MG63 (cell line): ENCODE data around the gene ABHD1. TPM values are rescaled to one million over a fixed set of nuclear protein-coding genes. Genes with fewer than 3 reads are reported as not detected.
"Not testable (repeated sequence)": the region's sequence is repeated elsewhere in the genome, so short reads cannot be mapped to it uniquely, and the experiment has no call there.

ENCODE experiments used
- DNase-seq: peaks from one replicate; pipeline ENCODE4 v3.0.0-alpha.2; 2020
- H3K27me3 ChIP-seq: fragments of 250-450 bp; sonication (Bioruptor Pico); 2 replicates; pipeline ENCODE4 v1.5.1; 2020; ENCODE audit warnings: mild to moderate bottlenecking, moderate library complexity
- H3K36me3 ChIP-seq: fragments of 250-450 bp; sonication (Bioruptor Pico); 2 replicates; pipeline ENCODE4 v1.5.1; 2020; ENCODE audit warnings: mild to moderate bottlenecking, moderate library complexity
- H3K4me3 ChIP-seq: fragments of 250-450 bp; sonication (Bioruptor Pico); 2 replicates; pipeline ENCODE4 v1.5.1; 2020; ENCODE audit warnings: mild to moderate bottlenecking, moderate library complexity
- H3K9me3 ChIP-seq: fragments of 250-450 bp; sonication (Bioruptor Pico); 2 replicates; pipeline ENCODE4 v1.5.1; 2020; ENCODE audit warnings: mild to moderate bottlenecking, moderate library complexity
- total RNA-seq: library from RNA; depleted of rRNA; stranded (reverse); fragments of >200 nt; shearing (Covaris generic); gene quantifications from 2 replicates; pipeline ENCODE4 v1.2.3, GENCODE V29; 2014; ENCODE audit warnings: low replicate concordance

ABHD1 gene
- total RNA-seq, 1 experiment from 2014 or later: not detected

DNA sequence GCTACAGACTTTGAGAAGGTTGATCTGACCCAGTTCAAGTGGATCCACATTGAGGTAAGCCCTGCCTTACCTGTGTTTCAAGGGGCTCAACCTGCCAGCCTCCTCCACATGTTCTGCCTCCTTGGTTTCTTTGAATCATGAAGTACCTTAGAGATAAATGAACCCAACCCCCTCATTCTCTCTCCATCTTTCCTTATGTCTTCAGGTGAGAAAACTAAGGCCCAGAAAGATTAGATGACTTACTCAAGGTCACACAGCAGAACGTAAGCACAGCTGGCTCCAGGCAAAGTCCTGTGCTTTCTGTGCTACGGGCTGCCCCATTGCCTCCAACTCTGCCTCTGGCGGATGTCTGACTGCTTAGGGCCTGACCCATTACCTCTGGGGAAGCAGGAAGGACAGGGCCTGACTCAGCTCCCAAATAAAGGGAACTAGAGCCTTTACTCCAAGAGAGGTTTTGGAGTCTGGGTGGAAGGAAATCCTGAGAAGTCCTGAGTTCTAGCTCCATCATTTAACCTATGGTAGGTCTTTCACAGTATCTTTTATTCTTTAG, 26.8 kb upstream of the ABHD1 start:
- Histone ChIP-seq H3K9me3 (no peaks in the 10 kb centered on the region), H3K36me3 (no peaks in the 10 kb centered on the region), H3K27me3 (no peaks in the 10 kb centered on the region), H3K4me3 (no peak overlapping the region)
- DNase-seq: no peak

DNA sequence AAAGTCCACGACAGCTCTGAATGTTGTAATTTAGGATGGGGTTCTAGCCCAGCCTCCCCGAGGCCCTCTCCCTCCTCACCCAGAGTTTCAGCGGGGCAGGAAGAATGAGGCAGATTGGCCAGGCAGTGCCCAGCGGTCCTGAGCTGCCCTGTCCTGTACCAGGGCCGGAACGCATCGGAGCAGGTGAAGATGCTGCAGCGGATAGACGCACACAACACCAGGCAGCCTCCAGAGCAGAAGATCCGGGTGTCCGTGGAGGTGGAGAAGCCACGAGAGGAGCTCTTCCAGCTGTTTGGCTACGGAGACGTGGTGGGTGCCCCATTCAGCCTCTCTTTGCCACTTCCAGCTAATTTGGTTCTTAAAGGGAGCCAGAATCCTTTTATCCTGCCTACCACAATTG, 26.3 kb upstream of the ABHD1 start:
- Histone ChIP-seq H3K27me3 (no peaks in the 10 kb centered on the region), H3K36me3 (no peaks in the 10 kb centered on the region), H3K9me3 (no peaks in the 10 kb centered on the region), H3K4me3 (no peak overlapping the region)
- no peak for DNase-seq

DNA sequence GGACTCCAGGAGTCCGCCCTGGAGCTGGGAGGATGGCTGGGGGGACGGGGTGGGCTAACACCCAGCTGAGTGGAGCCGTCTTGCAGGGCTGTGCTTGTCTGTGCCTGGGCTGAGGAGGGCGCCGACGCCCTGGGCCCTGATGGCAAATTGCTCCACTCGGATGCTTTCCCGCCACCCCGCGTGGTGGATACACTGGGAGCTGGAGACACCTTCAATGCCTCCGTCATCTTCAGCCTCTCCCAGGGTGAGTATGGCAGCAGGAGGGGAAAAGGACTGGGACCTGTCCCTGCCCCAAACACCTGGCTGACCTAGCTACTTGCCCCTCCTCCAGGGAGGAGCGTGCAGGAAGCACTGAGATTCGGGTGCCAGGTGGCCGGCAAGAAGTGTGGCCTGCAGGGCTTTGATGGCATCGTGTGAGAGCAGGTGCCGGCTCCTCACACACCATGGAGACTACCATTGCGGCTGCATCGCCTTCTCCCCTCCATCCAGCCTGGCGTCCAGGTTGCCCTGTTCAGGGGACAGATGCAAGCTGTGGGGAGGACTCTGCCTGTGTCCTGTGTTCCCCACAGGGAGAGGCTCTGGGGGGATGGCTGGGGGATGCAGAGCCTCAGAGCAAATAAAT, 24.2 kb upstream of the ABHD1 start:
- no peak for DNase-seq
- no peaks in the 10 kb centered on the region for H3K9me3 ChIP-seq
- H3K4me3 ChIP-seq: no peak overlapping the region
- no peaks in the 10 kb centered on the region for H3K27me3 ChIP-seq
- H3K36me3 ChIP-seq: no peaks in the 10 kb centered on the region

DNA sequence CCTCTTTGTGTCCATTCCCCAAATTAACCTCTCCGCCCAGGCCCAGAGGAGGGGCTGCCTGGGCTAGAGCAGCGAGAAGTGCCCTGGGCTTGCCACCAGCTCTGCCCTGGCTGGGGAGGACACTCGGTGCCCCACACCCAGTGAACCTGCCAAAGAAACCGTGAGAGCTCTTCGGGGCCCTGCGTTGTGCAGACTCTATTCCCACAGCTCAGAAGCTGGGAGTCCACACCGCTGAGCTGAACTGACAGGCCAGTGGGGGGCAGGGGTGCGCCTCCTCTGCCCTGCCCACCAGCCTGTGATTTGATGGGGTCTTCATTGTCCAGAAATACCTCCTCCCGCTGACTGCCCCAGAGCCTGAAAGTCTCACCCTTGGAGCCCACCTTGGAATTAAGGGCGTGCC, 23.6 kb upstream of the ABHD1 start:
- no peak for DNase-seq
- H3K9me3 ChIP-seq: no peaks in the 10 kb centered on the region
- no peak overlapping the region for H3K4me3 ChIP-seq
- no peaks in the 10 kb centered on the region for H3K27me3 ChIP-seq
- H3K36me3 ChIP-seq: no peaks in the 10 kb centered on the region

DNA sequence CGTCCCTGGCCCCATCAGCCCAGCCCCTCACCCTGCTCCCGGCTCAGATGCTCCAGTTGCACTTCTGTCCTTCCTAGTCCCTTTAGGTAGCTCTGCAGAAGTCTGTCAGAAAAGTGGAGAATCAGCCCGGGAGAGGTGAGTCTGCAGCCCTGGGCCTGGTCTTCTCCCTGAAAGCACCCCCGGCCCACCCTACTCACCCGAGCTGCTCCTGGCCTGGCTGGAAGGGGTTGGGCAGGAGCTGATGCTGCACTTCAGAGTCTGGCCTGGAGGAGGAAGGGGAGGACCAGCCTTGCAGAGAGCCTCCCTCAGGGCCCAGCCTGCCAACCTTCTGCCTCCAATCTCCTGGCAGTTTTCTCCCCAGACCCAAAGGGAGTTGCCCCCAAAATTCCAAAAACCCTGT, 21.3 kb upstream of the ABHD1 start:
- H3K4me3 ChIP-seq: no peak overlapping the region
- H3K27me3 ChIP-seq: no peaks in the 10 kb centered on the region
- H3K36me3 ChIP-seq: no peaks in the 10 kb centered on the region
- no peaks in the 10 kb centered on the region for H3K9me3 ChIP-seq
- DNase-seq: no peak

DNA sequence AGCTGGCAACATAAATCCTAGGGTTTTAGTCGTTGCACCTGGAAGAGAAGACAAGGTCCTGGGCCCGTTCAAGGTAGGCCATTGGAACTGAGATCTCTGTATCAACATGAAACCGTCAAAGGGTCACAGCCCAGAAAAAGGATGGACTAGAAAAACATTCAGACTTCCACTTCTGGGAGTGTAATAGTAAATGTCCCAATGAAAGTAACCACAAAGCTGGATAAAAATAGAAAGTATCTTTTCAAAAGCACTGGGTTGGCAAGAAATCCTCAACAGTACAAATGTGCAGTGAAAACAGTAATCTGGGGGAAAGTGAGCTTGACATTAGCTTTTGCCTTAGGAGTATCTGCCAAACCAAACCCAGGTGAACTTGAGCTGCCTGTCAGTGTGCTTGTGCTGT, 17.6 kb upstream of the ABHD1 start:
- Histone ChIP-seq H3K9me3 (no peaks in the 10 kb centered on the region), H3K4me3 (no peak overlapping the region), H3K27me3 (no peaks in the 10 kb centered on the region), H3K36me3 (no peaks in the 10 kb centered on the region)
- no peak for DNase-seq

DNA sequence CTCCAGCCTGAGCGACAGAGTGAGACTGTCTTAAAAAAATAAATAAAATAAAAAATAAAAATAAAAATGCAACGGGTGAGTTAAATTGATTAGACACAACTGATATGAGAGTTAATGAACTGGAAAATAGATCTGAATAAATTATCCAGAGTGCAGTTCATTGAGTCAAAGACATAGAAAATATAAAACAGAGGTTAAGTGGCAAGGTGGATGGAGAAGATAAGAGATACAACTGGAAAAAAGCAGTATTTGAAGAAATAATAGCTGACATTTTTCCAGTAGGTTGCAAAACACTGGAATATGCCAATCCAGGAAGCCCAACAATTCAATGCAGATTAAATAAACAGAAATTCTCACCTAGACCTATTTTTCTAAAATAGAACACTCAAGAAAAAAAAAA, 15.4 kb upstream of the ABHD1 start:
- Histone ChIP-seq H3K9me3 (no peaks in the 10 kb centered on the region), H3K27me3 (no peaks in the 10 kb centered on the region), H3K36me3 (no peaks in the 10 kb centered on the region), H3K4me3 (no peak overlapping the region)
- no peak for DNase-seq

DNA sequence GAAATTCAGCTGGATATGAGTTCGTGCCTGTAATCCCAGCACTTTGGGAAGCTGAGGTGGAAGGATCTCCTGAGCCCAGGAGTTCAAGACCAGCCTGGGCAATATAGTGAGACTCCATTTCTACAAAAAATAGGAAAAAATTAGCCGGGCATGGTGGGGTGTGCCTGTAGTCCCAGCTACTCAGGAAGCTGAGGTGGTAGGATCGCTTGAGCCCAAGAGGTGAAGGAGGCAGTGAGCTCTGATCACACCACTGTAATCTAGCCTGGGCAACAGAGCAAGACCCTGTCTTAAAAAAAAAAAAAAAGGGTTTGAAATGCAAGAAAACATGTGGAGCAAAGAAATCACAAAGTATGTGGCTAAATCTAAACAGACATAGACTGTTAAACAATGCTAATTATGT, 14.5 kb upstream of the ABHD1 start:
- DNase-seq: no peak
- no peak overlapping the region for H3K4me3 ChIP-seq
- no peaks in the 10 kb centered on the region for H3K36me3 ChIP-seq
- H3K9me3 ChIP-seq: no peaks in the 10 kb centered on the region
- H3K27me3 ChIP-seq: no peaks in the 10 kb centered on the region

DNA sequence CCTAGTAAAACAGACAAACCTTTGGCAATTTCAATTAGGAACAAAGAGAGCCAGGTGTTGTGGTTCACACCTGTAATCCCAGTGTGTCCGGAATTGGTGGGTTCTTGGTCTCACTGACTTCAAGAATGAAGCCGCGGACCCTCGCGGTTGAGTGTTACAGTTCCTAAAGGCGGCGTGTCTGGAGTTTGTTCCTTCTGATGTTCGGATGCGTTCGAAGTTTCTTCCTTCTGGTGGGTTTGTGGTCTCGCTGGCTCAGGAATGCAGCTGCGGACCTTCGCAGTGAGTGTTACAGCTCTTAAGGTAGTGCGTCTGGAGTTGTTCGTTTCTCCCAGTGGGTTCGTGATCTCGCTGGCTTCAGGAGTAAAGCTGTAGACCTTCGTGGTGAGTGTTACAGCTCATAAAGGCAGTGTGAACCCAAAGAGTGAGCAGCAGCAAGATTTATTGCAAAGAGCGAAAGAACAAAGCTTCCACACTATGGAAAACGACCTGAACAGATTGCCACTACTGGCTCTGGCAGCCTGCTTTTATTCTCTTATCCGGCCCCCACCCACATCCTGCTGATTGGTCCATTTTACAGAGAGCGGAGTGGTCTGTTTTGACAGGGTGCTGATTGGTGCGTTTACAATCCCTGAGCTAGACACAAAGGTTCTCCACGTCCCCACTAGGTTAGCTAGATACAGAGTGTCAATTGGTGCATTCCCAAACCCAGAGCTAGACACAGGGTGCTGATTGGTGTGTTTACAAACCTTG, 12.8 kb upstream of the ABHD1 start:
- not testable (repeated sequence) for DNase-seq, H3K36me3 ChIP-seq, H3K4me3 ChIP-seq, H3K27me3 ChIP-seq, H3K9me3 ChIP-seq

DNA sequence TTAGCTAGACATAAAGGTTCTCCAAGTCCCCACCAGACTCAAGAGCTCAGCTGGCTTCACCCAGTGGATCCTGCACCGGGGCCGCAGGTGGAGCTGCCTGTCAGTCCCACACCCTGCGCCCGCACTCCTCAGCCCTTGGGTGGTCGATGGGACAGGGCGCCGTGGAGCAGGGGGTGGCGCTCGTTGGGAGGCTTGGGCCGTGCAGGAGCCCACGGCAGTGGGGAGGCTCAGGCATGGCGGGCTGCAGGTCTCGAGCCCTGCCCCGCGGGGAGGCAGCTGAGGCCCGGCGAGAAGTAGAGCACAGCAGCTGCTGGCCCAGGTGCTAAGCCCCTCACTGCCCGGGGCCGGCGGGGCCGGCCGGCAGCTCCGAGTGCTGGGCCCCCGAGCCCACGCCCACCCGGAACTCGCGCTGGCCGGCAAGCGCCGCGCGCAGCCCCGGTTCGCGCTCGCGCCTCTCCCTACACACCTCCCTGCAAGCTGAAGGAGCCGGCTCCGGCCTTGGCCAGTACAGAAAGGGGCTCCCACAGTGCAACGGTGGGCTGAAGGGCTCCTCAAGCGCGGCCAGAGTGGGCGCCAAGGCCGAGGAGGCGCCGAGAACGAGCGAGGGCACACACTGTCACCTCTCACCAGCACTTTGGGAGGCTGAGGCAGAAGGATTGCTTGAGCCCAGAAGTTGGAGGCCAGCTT, 12.1 kb upstream of the ABHD1 start:
- DNase-seq, H3K4me3 ChIP-seq, H3K36me3 ChIP-seq, H3K27me3 ChIP-seq, H3K9me3 ChIP-seq: not testable (repeated sequence)

DNA sequence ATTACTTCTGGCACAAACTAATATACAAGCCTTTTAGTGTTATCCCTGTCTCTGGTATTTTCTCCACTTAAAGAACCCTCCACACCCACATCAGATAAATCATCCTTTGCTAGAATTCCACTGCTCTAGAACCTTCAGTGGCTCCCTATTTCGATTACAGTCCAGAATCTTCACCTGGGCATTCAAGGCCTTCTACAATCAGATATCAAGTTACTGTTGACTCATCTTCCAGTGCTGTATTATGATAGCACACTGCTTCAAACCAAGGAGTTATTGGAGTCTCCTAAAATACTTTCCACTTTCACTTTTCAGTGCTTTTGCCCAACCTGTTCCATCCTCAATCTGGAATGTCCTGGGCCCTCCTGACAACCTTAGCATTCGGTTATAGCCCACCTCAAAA, 8.1 kb upstream of the ABHD1 start:
- DNase-seq: no peak
- H3K9me3 ChIP-seq: no peaks in the 10 kb centered on the region
- H3K27me3 ChIP-seq: no peaks in the 10 kb centered on the region
- H3K36me3 ChIP-seq: no peaks in the 10 kb centered on the region
- H3K4me3 ChIP-seq: no peak overlapping the region

DNA sequence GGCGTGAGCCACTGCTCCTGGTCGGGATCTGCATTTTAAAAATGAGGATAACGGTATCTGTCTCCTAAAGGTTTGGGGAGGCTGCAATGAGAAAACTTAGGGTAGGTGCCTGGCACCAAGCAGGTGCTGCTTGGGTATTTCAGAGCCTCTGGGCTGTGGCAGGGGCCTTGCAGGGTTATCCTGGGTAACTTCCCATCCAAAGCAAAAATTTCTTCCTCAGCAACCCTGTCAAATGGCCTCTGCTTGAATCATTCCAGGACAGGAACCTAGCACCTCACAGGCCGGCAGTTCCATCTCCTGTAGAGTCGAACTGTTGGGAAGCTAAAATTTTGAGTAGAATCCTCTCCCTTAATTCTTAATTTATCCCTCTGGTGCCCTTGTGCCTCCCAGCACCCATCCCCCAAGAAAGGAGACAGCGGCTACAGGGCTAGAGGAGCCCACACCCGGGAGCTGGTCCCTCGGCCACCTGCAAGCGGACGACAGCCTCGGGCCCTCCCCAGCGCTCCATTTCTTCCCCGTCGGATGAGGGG, 5.6 kb upstream of the ABHD1 start:
- H3K27me3 ChIP-seq: no peaks in the 10 kb centered on the region
- H3K36me3 ChIP-seq: no peaks in the 10 kb centered on the region
- DNase-seq: no peak
- H3K9me3 ChIP-seq: no peaks in the 10 kb centered on the region
- peak overlapping the region; percentile 56 for H3K4me3 ChIP-seq

DNA sequence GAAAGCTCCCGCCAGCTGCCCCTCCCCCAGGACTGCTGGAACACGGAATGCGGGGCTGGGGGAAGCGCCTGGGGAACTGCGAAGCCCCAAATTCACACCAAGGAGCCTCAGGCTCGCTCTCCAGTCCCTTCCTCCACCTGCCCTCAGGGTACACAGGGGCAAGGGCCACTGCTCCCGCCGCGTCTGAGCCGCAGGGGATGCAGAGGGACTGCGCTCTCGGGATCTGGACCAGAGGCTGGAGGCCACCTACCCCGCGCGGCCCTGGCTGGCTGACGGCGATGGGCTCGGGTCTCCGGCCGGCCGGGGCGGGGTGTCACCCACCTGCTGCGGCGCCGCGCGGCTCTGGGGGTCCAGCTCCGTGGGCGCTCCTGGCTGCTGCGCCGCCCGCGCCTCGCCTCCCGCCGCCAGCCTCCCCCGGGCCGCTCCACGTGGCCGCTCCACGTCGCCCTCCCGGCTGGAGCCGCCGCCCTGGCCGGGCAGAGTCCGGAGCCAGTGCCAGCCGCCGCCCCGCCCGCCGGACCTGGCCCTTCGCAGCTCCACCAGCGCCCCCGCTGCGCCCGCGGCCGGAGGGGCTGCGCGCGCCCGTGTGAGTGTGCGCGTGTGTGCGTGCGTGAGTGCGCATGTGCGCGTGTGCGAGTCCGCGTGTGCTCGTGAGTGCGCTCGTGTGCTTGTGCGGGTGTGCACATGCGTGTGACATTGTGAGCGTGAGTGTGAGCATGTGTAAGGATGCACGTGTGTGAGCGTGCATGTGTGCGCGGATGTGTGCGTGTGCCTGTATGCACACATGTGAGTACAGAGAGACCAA, 4.9 kb upstream of the ABHD1 start, which contains the start of gene CGREF1:
Gene CGREF1, minus strand, starts transcription at position 604 of the 805 bp plus-strand sequence. CDS start 14,762 bp downstream, outside the sequence.
- Histone ChIP-seq H3K27me3 (no peaks in the 10 kb centered on the region), H3K36me3 (no peaks in the 10 kb centered on the region), H3K4me3 (peak within 1 kb of the TSS; percentile 56), H3K9me3 (no peaks in the 10 kb centered on the region)
- peak; percentile 57 for DNase-seq

DNA sequence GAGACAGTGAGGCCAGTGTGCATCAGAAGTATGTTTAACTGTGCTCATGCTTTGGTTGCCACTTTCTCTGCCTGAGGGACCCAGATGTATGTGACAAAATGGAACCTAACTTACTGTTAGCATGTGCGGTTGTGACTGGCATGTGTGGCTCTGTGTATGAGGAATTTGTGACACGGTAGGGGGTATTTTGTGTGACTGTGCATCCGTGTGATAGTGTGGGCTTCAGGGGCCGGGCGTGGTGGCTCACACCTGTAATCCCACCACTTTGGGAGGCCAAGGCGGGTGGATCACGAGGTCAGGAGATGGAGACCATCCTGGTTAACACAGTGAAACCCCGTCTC, 4.3 kb upstream of the ABHD1 start:
- DNase-seq, H3K27me3 ChIP-seq: not testable (repeated sequence)

DNA sequence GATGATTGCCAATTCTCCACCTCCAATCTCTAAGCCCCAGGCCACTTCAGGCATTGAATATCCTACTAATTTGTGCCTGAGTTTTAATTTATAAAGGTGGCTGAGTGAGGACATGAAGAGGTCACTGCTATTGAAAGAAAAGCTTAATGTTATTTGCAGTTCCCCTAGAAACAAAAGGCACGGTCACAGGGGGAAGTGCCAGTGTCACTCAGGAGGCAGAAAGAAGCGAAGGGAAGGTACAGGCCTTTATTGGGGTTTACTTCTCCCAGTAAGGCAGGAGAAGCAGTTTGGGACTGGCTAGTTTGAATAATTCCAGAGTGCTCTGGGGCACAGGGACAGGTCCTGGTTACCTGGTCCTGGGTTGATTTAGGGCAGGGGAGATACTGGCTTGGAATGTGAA, 1.7 kb upstream of the ABHD1 start:
- no peaks in the 10 kb centered on the region for H3K9me3 ChIP-seq
- no peaks in the 10 kb centered on the region for H3K36me3 ChIP-seq
- no peaks in the 10 kb centered on the region for H3K27me3 ChIP-seq
- no peak overlapping the region for H3K4me3 ChIP-seq
- DNase-seq: no peak

More for the DNA sequence above, 4.3 kb upstream of the ABHD1 start:
- H3K36me3 ChIP-seq, H3K9me3 ChIP-seq: not testable (repeated sequence)
- peak overlapping the region; percentile 40 for H3K4me3 ChIP-seq

DNA sequence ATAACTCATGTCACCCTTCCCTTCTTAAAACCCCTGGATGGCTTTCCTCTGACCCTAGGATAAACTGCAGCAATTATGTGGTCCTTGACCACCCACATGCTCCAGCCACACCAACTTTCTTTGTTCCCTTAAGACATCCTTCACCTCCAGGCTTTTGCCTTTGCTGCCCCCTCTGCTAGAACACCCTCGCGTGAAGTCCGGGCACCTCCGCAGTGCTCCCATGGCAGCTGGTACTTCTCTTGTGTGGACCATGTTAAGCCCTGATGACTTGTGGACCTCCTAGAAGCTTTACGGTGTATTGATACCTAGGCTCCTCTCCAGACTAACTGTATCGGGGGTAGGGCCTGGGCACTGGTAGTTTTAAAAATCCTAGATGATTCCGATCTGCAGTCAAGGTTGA, 824 bp upstream of the ABHD1 start:
- H3K27me3 ChIP-seq: no peaks in the 10 kb centered on the region
- no peaks in the 10 kb centered on the region for H3K36me3 ChIP-seq
- H3K9me3 ChIP-seq: no peaks in the 10 kb centered on the region
- no peak for DNase-seq
- H3K4me3 ChIP-seq: no peak overlapping the region

DNA sequence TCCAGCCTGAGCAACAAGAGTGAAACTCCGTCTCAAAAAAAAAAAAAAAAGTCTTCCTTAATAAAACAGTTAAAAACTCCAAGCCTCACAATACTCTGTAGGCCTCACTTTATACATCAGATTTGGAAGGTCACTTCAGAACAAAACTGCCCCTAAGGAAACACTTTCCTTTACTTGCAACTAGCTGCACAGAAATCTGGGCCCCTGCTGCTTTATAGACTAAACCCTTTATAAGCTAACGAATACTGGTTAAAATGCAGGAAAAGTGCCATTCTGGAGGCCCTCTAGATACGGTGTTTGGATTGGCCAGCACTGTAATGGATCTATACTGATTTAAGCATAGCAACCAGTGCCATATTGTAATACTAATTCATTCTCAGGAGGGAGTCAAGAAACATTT, 1.5 kb downstream of the ABHD1 start:
- no peak overlapping the region for H3K4me3 ChIP-seq
- no peak for DNase-seq
- H3K36me3 ChIP-seq: no peaks in the 10 kb centered on the region
- no peaks in the 10 kb centered on the region for H3K9me3 ChIP-seq
- H3K27me3 ChIP-seq: no peaks in the 10 kb centered on the region
